ENCODE data around the gene USF3. TPM values are rescaled to one million over a fixed set of nuclear protein-coding genes. Genes with fewer than 3 reads are reported as not detected.
A peak's percentile ranks its signal among the peaks of the same experiment; 100 is the strongest.

USF3 gene
- total and polyA plus RNA-seq, 2 of the 13 experiments (the other 11 are each of a cell fraction or from before 2014, with no cell fraction given), result 6.3 to 15.2 TPM

DNA sequence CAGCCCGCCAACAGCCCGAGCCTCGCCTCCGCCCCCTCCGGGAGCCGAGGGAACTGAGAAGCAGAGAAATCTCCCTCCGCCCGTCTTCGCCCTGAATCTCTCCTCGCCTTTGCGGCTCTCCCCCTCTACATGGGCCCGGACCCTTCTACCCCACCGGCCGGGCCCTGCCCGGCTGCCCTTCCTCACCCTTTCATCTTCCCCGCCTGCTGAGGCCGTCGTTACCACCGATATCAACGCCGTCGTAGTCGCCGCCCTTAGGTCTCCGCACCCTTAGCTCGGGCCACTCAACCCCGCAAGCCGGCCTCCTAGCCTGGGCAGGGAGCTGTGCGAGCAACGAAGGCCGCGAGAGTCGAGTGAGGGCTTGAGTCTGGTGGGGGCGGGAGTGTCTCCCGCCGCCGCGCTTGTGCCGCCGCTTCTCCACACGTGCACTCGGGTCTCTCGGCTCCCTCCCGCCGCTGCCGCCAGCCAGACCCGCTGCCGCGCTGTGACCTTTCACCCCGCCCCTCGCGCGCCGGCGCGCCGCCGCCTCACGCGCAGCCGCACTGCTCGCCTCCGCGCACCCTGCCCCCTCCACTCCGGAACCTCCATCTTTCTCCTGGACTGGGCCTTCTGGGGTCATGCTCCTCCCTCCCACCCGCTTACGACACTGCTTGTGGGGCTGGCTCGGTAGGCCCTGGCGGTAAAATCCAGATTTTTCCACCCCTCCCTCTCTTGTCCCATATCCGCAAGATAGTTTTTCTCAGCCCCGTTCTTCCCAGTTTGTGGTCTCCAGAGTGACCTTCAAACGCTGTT, 49.5 kb upstream of the USF3 start, which contains the start of gene NAA50 (continued):
- TF ChIP-seq ARID2 (CRISPR knock-in tag; IDR thresholded peaks at IDR 0.05; ENCODE audit: borderline replicate concordance) (peak; percentile 12; the same call in 1 of the 2 replicates), ZNF678 (CRISPR knock-in tag; IDR thresholded peaks at IDR 0.05) (0 out of 2 replicates have a peak, but pooled peaks have one; percentile 37), ZNF451 (CRISPR knock-in tag; IDR thresholded peaks at IDR 0.05) (peak; percentile 75; the same call in 1 of the 2 replicates), SIX1 (CRISPR knock-in tag; IDR thresholded peaks at IDR 0.05; ENCODE audit: borderline replicate concordance) (0 out of 2 replicates have a peak, but pooled peaks have one; percentile 2), KAT7 (CRISPR knock-in tag; IDR thresholded peaks at IDR 0.05; ENCODE audit: borderline replicate concordance) (peak; percentile 49; the same call in 1 of the 2 replicates), ATAD3A (CRISPR knock-in tag; IDR thresholded peaks at IDR 0.05) (no peak), ZBTB7B (CRISPR knock-in tag; IDR thresholded peaks at IDR 0.05) (peak; percentile 77; the same call in 1 of the 2 replicates), ZNF790 (CRISPR knock-in tag; IDR thresholded peaks at IDR 0.05; ENCODE audit: borderline replicate concordance) (peak; percentile 82; the same call in 1 of the 2 replicates), HCFC1 (IDR thresholded peaks at IDR 0.05; ENCODE audit: low read depth, low read length) (no peak), RXRB (CRISPR knock-in tag; IDR thresholded peaks at IDR 0.05; ENCODE audit: borderline replicate concordance) (peak; percentile 78), FOXA3 (CRISPR knock-in tag; IDR thresholded peaks at IDR 0.05) (peak; percentile 19; the same call in 1 of the 2 replicates)
- TF ChIP-seq, protein P1, sequence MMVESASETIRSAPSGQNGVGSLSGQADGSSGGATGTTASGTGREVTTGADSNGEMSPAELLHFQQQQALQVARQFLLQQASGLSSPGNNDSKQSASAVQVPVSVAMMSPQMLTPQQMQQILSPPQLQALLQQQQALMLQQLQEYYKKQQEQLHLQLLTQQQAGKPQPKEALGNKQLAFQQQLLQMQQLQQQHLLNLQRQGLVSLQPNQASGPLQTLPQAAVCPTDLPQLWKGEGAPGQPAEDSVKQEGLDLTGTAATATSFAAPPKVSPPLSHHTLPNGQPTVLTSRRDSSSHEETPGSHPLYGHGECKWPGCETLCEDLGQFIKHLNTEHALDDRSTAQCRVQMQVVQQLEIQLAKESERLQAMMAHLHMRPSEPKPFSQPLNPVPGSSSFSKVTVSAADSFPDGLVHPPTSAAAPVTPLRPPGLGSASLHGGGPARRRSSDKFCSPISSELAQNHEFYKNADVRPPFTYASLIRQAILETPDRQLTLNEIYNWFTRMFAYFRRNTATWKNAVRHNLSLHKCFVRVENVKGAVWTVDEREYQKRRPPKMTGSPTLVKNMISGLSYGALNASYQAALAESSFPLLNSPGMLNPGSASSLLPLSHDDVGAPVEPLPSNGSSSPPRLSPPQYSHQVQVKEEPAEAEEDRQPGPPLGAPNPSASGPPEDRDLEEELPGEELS (CRISPR knock-in tag; IDR thresholded peaks at IDR 0.05), result no peak; the same call in 1 of the 2 replicates
- TF ChIP-seq, protein P2, sequence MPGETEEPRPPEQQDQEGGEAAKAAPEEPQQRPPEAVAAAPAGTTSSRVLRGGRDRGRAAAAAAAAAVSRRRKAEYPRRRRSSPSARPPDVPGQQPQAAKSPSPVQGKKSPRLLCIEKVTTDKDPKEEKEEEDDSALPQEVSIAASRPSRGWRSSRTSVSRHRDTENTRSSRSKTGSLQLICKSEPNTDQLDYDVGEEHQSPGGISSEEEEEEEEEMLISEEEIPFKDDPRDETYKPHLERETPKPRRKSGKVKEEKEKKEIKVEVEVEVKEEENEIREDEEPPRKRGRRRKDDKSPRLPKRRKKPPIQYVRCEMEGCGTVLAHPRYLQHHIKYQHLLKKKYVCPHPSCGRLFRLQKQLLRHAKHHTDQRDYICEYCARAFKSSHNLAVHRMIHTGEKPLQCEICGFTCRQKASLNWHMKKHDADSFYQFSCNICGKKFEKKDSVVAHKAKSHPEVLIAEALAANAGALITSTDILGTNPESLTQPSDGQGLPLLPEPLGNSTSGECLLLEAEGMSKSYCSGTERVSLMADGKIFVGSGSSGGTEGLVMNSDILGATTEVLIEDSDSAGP (CRISPR knock-in tag; IDR thresholded peaks at IDR 0.05; ENCODE audit: borderline replicate concordance), result peak; percentile 81
- TF ChIP-seq, protein P3, sequence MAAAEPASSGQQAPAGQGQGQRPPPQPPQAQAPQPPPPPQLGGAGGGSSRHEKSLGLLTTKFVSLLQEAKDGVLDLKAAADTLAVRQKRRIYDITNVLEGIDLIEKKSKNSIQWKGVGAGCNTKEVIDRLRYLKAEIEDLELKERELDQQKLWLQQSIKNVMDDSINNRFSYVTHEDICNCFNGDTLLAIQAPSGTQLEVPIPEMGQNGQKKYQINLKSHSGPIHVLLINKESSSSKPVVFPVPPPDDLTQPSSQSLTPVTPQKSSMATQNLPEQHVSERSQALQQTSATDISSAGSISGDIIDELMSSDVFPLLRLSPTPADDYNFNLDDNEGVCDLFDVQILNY (CRISPR knock-in tag; conservative IDR thresholded peaks at IDR 0.05), result peak; percentile 66; the same call in 1 of the 2 replicates
- TF ChIP-seq, protein P4, sequence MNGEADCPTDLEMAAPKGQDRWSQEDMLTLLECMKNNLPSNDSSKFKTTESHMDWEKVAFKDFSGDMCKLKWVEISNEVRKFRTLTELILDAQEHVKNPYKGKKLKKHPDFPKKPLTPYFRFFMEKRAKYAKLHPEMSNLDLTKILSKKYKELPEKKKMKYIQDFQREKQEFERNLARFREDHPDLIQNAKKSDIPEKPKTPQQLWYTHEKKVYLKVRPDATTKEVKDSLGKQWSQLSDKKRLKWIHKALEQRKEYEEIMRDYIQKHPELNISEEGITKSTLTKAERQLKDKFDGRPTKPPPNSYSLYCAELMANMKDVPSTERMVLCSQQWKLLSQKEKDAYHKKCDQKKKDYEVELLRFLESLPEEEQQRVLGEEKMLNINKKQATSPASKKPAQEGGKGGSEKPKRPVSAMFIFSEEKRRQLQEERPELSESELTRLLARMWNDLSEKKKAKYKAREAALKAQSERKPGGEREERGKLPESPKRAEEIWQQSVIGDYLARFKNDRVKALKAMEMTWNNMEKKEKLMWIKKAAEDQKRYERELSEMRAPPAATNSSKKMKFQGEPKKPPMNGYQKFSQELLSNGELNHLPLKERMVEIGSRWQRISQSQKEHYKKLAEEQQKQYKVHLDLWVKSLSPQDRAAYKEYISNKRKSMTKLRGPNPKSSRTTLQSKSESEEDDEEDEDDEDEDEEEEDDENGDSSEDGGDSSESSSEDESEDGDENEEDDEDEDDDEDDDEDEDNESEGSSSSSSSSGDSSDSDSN (CRISPR knock-in tag; IDR thresholded peaks at IDR 0.05), result peak; percentile 36; the same call in 1 of the 2 replicates
- TF ChIP-seq, protein P5, sequence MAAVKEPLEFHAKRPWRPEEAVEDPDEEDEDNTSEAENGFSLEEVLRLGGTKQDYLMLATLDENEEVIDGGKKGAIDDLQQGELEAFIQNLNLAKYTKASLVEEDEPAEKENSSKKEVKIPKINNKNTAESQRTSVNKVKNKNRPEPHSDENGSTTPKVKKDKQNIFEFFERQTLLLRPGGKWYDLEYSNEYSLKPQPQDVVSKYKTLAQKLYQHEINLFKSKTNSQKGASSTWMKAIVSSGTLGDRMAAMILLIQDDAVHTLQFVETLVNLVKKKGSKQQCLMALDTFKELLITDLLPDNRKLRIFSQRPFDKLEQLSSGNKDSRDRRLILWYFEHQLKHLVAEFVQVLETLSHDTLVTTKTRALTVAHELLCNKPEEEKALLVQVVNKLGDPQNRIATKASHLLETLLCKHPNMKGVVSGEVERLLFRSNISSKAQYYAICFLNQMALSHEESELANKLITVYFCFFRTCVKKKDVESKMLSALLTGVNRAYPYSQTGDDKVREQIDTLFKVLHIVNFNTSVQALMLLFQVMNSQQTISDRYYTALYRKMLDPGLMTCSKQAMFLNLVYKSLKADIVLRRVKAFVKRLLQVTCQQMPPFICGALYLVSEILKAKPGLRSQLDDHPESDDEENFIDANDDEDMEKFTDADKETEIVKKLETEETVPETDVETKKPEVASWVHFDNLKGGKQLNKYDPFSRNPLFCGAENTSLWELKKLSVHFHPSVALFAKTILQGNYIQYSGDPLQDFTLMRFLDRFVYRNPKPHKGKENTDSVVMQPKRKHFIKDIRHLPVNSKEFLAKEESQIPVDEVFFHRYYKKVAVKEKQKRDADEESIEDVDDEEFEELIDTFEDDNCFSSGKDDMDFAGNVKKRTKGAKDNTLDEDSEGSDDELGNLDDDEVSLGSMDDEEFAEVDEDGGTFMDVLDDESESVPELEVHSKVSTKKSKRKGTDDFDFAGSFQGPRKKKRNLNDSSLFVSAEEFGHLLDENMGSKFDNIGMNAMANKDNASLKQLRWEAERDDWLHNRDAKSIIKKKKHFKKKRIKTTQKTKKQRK (IDR thresholded peaks at IDR 0.05; ENCODE audit: low read length), result no peak
- TF ChIP-seq, protein P6, sequence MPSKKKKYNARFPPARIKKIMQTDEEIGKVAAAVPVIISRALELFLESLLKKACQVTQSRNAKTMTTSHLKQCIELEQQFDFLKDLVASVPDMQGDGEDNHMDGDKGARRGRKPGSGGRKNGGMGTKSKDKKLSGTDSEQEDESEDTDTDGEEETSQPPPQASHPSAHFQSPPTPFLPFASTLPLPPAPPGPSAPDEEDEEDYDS (CRISPR knock-in tag; IDR thresholded peaks at IDR 0.05), result peak; percentile 20; the same call in 1 of the 2 replicates
